Suprapubic skin (tissue), 3 donors: ENCODE results near the gene SLC6A11.

Source experiments
- CTCF ChIP-seq, 2 donors: fragments of 200-600 bp in 1 of 2; fragments of 450-650 bp in 1 of 2; sonication (generic) in 1 of 2; IDR thresholded peaks; one replicate each; pipeline ENCODE4 v1.5.1; 2016 to 2019; ENCODE audit warnings: antibody characterized with exemption in 2 of 2, mild to moderate bottlenecking in 1 of 2, moderate library complexity in 1 of 2
- POLR2AphosphoS5 ChIP-seq, 3 donors: sonication (generic); formaldehyde crosslinking; IDR thresholded peaks; one replicate each; pipeline ENCODE4 v1.6.1; 2017; ENCODE audit warnings: antibody characterized with exemption in 3 of 3

GRCh38 chr3:10951295-10951926 is 135.4 kb downstream of the SLC6A11 start:
- TF ChIP-seq POLR2AphosphoS5 (IDR thresholded peaks at IDR 0.05) (no peak), CTCF (IDR thresholded peaks at IDR 0.05) (no peak)
